SK-N-SH treated with all-trans-retinoic acid at 6 μM for 48 hours (cell line): Measurements from ENCODE around the gene TTC39A.

Experiments
- ATAC-seq: fragments of 200-7000 bp; cut with Tn5 transposase; 3 replicates; pipeline ENCODE4 v1.9.1; 2020; ENCODE audit warnings: mild to moderate bottlenecking, moderate library complexity
- ARNTL ChIP-seq: fragments of 450-650 bp; formaldehyde crosslinking; IDR thresholded peaks from 2 replicates; pipeline ENCODE4 v1.5.0; 2020; ENCODE audit warnings: low read depth, mild to moderate bottlenecking, moderate library complexity, borderline replicate concordance
- BACH2 ChIP-seq: fragments of 250-450 bp; sonication (Bioruptor Pico); IDR thresholded peaks from 2 replicates; pipeline ENCODE4 v1.9.0; 2021; ENCODE audit warnings: mild to moderate bottlenecking, borderline replicate concordance
- CREB5 ChIP-seq: fragments of 250-450 bp; sonication (Bioruptor Pico); IDR thresholded peaks from 2 replicates; pipeline ENCODE4 v1.5.1; 2020; ENCODE audit warnings: low read depth, mild to moderate bottlenecking, moderate library complexity
- CSDC2 ChIP-seq: fragments of 250-450 bp; sonication (Bioruptor Pico); IDR thresholded peaks from 2 replicates; pipeline ENCODE4 v1.5.0; 2020; ENCODE audit warnings: mild to moderate bottlenecking, moderate library complexity
- CSRNP3 ChIP-seq: fragments of 250-450 bp; sonication (Bioruptor Pico); IDR thresholded peaks from 2 replicates; pipeline ENCODE4 v1.5.1; 2021; ENCODE audit warnings: mild to moderate bottlenecking, moderate library complexity
- ESRRG ChIP-seq: fragments of 250-450 bp; sonication (Bioruptor Pico); IDR thresholded peaks from 2 replicates; pipeline ENCODE4 v1.6.1; 2021; ENCODE audit warnings: mild to moderate bottlenecking
- GLIS3 ChIP-seq: fragments of 250-450 bp; sonication (Bioruptor Pico); IDR thresholded peaks from 2 replicates; pipeline ENCODE4 v1.5.0; 2020; ENCODE audit warnings: mild to moderate bottlenecking, moderate library complexity
- OSR1 ChIP-seq: fragments of 250-450 bp; sonication (Bioruptor Pico); IDR thresholded peaks from 2 replicates; pipeline ENCODE4 v1.8.0; 2022; ENCODE audit warnings: moderate library complexity, mild to moderate bottlenecking, inconsistent platforms
- PPARA ChIP-seq: fragments of 250-450 bp; sonication (Bioruptor Pico); IDR thresholded peaks from 2 replicates; pipeline ENCODE4 v1.5.0; 2020; ENCODE audit warnings: mild to moderate bottlenecking, borderline replicate concordance
- RARB ChIP-seq: fragments of 250-450 bp; sonication (Bioruptor Pico); IDR thresholded peaks from 2 replicates; pipeline ENCODE4 v1.8.0; 2021; ENCODE audit warnings: mild to moderate bottlenecking, moderate library complexity
- SNAI2 ChIP-seq: fragments of 250-450 bp; sonication (Bioruptor Pico); IDR thresholded peaks from 2 replicates; pipeline ENCODE4 v1.5.0; 2020; ENCODE audit warnings: mild to moderate bottlenecking, moderate library complexity
- TCF4 ChIP-seq: fragments of 250-450 bp; sonication (Bioruptor Pico); IDR thresholded peaks from 2 replicates; pipeline ENCODE4 v1.8.0; 2021; ENCODE audit warnings: mild to moderate bottlenecking, moderate library complexity, borderline replicate concordance
- TOX ChIP-seq: fragments of 250-450 bp; sonication (Bioruptor Pico); IDR thresholded peaks from 2 replicates; pipeline ENCODE4 v1.8.0; 2021; ENCODE audit warnings: mild to moderate bottlenecking, moderate library complexity, borderline replicate concordance
- ZC3H10 ChIP-seq: fragments of 250-450 bp; sonication (Bioruptor Pico); IDR thresholded peaks from 2 replicates; pipeline ENCODE4 v1.5.1; 2021; ENCODE audit warnings: mild to moderate bottlenecking, moderate library complexity
- ZFP3 ChIP-seq: fragments of 250-450 bp; sonication (Bioruptor Pico); IDR thresholded peaks from 2 replicates; pipeline ENCODE4 v1.5.0; 2020; ENCODE audit warnings: mild to moderate bottlenecking, moderate library complexity
- ZFP30 ChIP-seq: fragments of 450-650 bp; formaldehyde crosslinking; IDR thresholded peaks from 2 replicates; pipeline ENCODE4 v1.5.0; 2022; ENCODE audit warnings: mild to moderate bottlenecking, moderate library complexity
- ZNF565 ChIP-seq: fragments of 450-650 bp; formaldehyde crosslinking; conservative IDR thresholded peaks from 2 replicates; pipeline ENCODE4 v1.5.0; 2020; ENCODE audit warnings: low read depth, mild to moderate bottlenecking, moderate library complexity
- ZNF70 ChIP-seq: fragments of 450-650 bp; formaldehyde crosslinking; IDR thresholded peaks from 2 replicates; pipeline ENCODE4 v1.5.0; 2020; ENCODE audit warnings: mild to moderate bottlenecking, moderate library complexity
- ZNF8 ChIP-seq: fragments of 450-650 bp; formaldehyde crosslinking; IDR thresholded peaks from 2 replicates; pipeline ENCODE4 v1.5.0; 2020; ENCODE audit warnings: mild to moderate bottlenecking, moderate library complexity
- TF ChIP-seq, protein P1 (sequence below): fragments of 250-450 bp; sonication (Bioruptor Pico); IDR thresholded peaks from 2 replicates; pipeline ENCODE4 v1.5.0; 2020; ENCODE audit warnings: mild to moderate bottlenecking, moderate library complexity
- TF ChIP-seq, protein P2 (sequence below): fragments of 250-450 bp; sonication (Bioruptor Pico); IDR thresholded peaks from 2 replicates; pipeline ENCODE4 v1.8.0; 2020; ENCODE audit warnings: mild to moderate bottlenecking, moderate library complexity, borderline replicate concordance

TTC39A gene

GRCh38 chr1:51344602-51345299, 14.4 kb upstream of the TTC39A start:
- TF ChIP-seq ZNF565: no peak
- TF ChIP-seq, protein P1, sequence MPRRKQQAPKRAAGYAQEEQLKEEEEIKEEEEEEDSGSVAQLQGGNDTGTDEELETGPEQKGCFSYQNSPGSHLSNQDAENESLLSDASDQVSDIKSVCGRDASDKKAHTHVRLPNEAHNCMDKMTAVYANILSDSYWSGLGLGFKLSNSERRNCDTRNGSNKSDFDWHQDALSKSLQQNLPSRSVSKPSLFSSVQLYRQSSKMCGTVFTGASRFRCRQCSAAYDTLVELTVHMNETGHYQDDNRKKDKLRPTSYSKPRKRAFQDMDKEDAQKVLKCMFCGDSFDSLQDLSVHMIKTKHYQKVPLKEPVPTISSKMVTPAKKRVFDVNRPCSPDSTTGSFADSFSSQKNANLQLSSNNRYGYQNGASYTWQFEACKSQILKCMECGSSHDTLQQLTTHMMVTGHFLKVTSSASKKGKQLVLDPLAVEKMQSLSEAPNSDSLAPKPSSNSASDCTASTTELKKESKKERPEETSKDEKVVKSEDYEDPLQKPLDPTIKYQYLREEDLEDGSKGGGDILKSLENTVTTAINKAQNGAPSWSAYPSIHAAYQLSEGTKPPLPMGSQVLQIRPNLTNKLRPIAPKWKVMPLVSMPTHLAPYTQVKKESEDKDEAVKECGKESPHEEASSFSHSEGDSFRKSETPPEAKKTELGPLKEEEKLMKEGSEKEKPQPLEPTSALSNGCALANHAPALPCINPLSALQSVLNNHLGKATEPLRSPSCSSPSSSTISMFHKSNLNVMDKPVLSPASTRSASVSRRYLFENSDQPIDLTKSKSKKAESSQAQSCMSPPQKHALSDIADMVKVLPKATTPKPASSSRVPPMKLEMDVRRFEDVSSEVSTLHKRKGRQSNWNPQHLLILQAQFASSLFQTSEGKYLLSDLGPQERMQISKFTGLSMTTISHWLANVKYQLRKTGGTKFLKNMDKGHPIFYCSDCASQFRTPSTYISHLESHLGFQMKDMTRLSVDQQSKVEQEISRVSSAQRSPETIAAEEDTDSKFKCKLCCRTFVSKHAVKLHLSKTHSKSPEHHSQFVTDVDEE: no peak
- no peak for TF ChIP-seq CSRNP3 (CRISPR knock-in tag)
- TF ChIP-seq BACH2: no peak
- no peak for TF ChIP-seq TOX
- no peak for TF ChIP-seq SNAI2 (CRISPR knock-in tag)
- no peak for TF ChIP-seq OSR1 (CRISPR knock-in tag)
- TF ChIP-seq ESRRG: no peak
- no peak for TF ChIP-seq GLIS3 (CRISPR knock-in tag)
- no peak for TF ChIP-seq CSDC2 (CRISPR knock-in tag)
- no peak for TF ChIP-seq ZFP30 (CRISPR knock-in tag)
- no peak for TF ChIP-seq ZNF8 (CRISPR knock-in tag)
- no peak for TF ChIP-seq RARB (CRISPR knock-in tag)
- no peak for TF ChIP-seq CREB5
- TF ChIP-seq ZNF70: no peak
- no peak for TF ChIP-seq ZFP3 (CRISPR knock-in tag)
- TF ChIP-seq, all 23 proteins: peak for 0
- peak; percentile 45 for ATAC-seq

DNA sequence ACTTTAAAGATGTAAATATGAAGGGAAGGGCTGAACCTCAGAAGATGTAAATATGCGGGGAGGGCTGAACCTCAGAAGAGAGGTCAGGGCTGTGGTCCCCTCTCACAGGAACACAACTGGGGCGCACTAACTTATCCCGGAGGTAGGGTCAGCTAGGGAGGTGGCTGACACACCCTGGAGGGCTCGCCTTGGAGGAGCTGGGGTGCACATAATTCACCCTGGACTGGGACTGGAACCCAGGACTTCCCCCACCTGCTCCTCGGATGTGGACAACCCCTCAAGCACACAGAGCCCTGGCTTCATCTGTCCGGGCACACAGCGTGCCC, 13.9 kb upstream of the TTC39A start:
- ATAC-seq: no peak

DNA sequence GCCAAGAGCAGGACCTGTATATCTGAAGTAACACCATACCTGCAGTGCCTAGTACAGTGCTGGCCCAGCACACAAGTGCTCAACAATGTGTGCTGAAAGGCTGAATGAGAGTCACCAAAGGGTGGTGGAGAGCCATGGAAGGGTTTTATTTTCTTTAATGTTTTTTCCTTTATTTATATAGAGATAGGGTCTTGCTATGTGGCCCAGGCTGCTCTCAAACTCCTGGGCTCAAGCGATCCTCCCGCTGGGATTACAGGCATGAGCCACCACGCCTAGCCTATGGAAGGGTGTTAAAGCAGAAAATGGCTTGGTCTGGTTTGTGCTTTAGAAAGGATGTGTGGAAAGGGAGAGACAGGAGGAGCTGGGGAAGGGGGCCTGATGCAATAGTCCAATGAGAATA, 13.3 kb upstream of the TTC39A start:
- ATAC-seq: no peak
- TF ChIP-seq RARB (CRISPR knock-in tag) (no peak), GLIS3 (CRISPR knock-in tag) (no peak), ZFP3 (CRISPR knock-in tag) (no peak), ZNF70 (no peak), ZNF565 (no peak), PPARA (no peak), SNAI2 (CRISPR knock-in tag) (no peak), ARNTL (CRISPR knock-in tag) (no peak), OSR1 (CRISPR knock-in tag) (no peak), ZC3H10 (CRISPR knock-in tag) (no peak), TCF4 (CRISPR knock-in tag) (no peak)
- TF ChIP-seq, protein P1: no peak

More for the DNA sequence above, 13.9 kb upstream of the TTC39A start:
- TF ChIP-seq, protein P2, sequence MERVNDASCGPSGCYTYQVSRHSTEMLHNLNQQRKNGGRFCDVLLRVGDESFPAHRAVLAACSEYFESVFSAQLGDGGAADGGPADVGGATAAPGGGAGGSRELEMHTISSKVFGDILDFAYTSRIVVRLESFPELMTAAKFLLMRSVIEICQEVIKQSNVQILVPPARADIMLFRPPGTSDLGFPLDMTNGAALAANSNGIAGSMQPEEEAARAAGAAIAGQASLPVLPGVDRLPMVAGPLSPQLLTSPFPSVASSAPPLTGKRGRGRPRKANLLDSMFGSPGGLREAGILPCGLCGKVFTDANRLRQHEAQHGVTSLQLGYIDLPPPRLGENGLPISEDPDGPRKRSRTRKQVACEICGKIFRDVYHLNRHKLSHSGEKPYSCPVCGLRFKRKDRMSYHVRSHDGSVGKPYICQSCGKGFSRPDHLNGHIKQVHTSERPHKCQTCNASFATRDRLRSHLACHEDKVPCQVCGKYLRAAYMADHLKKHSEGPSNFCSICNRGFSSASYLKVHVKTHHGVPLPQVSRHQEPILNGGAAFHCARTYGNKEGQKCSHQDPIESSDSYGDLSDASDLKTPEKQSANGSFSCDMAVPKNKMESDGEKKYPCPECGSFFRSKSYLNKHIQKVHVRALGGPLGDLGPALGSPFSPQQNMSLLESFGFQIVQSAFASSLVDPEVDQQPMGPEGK (CRISPR knock-in tag): no peak
- TF ChIP-seq BACH2 (no peak), ESRRG (no peak)
- TF ChIP-seq, protein P1: no peak
- TF ChIP-seq, all 23 proteins: peak for 0
